Brain microvascular endothelial cell (primary cell): ENCODE measurements around the gene PATE1.

Source experiments
- DNase-seq: peaks from one replicate; pipeline ENCODE4 v3.0.0-alpha.2; 2020
- H3K27ac ChIP-seq: fragments of 250-450 bp; sonication (Bioruptor Pico); 2 replicates; pipeline ENCODE4 v1.5.1; 2020; ENCODE audit warnings: mild to moderate bottlenecking, moderate library complexity
- H3K27me3 ChIP-seq: fragments of 250-450 bp; sonication (Bioruptor Pico); replicated peaks from 2 replicates; pipeline ENCODE4 v1.5.1; 2020; ENCODE audit warnings: mild to moderate bottlenecking
- H3K36me3 ChIP-seq: fragments of 250-450 bp; sonication (Bioruptor Pico); replicated peaks from 2 replicates; pipeline ENCODE4 v1.5.1; 2020; ENCODE audit warnings: mild to moderate bottlenecking
- H3K4me3 ChIP-seq: 2 replicates; pipeline ENCODE4 v1.5.1; 2011; ENCODE audit warnings: low read depth, mild to moderate bottlenecking, control low read depth, low read length, moderate library complexity
- CTCF ChIP-seq: IDR thresholded peaks from 2 replicates; pipeline ENCODE4 v1.5.1; 2011; ENCODE audit warnings: low read depth, mild to moderate bottlenecking, moderate library complexity, low read length, control low read depth, inconsistent platforms; ENCODE audit errors: missing control alignments
- in situ Hi-C: cut with HindIII; loops from 2 replicates; pipeline ENCODE4 v1.10.0; 2017; ENCODE audit warnings: low sequenced_read_pairs, low pct_ligation_motif_present

PATE1 gene

GRCh38 chr11:125777309-125777708 is 31.2 kb downstream of the PATE1 start:
- peak; percentile 4 for DNase-seq
- Histone ChIP-seq H3K36me3 (no peaks in the 10 kb centered on the region), H3K27me3 (no peaks in the 10 kb centered on the region), H3K27ac (no peak overlapping the region), H3K4me3 (no peak overlapping the region)
- in situ Hi-C loops: no loop called here
- no peak for TF ChIP-seq CTCF

GRCh38 chr11:125778728-125779127 is 32.6 kb downstream of the PATE1 start, which contains the start of gene PATE2:
Gene PATE2, minus strand, starts transcription at chr11:125778828. Its CDS starts 55 bp downstream, at chr11:125778773.
- no peak within 1 kb of the TSS for H3K4me3 ChIP-seq
- DNase-seq: no peak
- TF ChIP-seq CTCF: no peak
- no peak within 1 kb of the TSS for H3K27ac ChIP-seq
- in situ Hi-C loops: no loop called here
- H3K36me3 ChIP-seq: no peaks in the 10 kb centered on the region
- no peaks in the 10 kb centered on the region for H3K27me3 ChIP-seq

- TF ChIP-seq CTCF: no peak
- no peak overlapping the region for H3K4me3 ChIP-seq
- no peaks in the 10 kb centered on the region for H3K36me3 ChIP-seq
- H3K27me3 ChIP-seq: no peaks in the 10 kb centered on the region
- H3K27ac ChIP-seq: no peak overlapping the region
- in situ Hi-C loops: no loop called here
- DNase-seq: no peak
Observed at GRCh38 chr11:125784678-125785077, 38.6 kb downstream of the PATE1 start.

GRCh38 chr11:125787827-125788226 is 41.7 kb downstream of the PATE1 start, which contains the start of gene PATE3:
Gene PATE3, plus strand, starts transcription at chr11:125788127. Its CDS starts 25 bp downstream, at chr11:125788152.
- no peak for DNase-seq
- Histone ChIP-seq H3K4me3 (no peak within 1 kb of the TSS), H3K27ac (no peak within 1 kb of the TSS), H3K27me3 (no peaks in the 10 kb centered on the region), H3K36me3 (no peaks in the 10 kb centered on the region)
- in situ Hi-C loops: no loop called here
- TF ChIP-seq CTCF: no peak

GRCh38 chr11:125790825-125791224 is 44.7 kb downstream of the PATE1 start:
- no peaks in the 10 kb centered on the region for H3K36me3 ChIP-seq
- H3K27ac ChIP-seq: no peak overlapping the region
- no peaks in the 10 kb centered on the region for H3K27me3 ChIP-seq
- no peak for TF ChIP-seq CTCF
- no peak overlapping the region for H3K4me3 ChIP-seq
- in situ Hi-C loops: no loop called here
- no peak for DNase-seq

GRCh38 chr11:125797641-125798040 is 51.6 kb downstream of the PATE1 start:
- Histone ChIP-seq H3K4me3 (no peak overlapping the region), H3K27me3 (no peaks in the 10 kb centered on the region), H3K27ac (no peak overlapping the region), H3K36me3 (no peaks in the 10 kb centered on the region)
- in situ Hi-C loops: no loop called here
- TF ChIP-seq CTCF: no peak
- DNase-seq: no peak
